GM03348 (cell line): Measurements from ENCODE around the gene GLI3.
A peak's percentile ranks its signal among the peaks of the same experiment; 100 is the strongest.

Experiments
- DNase-seq: peaks from one replicate; pipeline ENCODE4 v3.0.0; 2012; ENCODE audit warnings: low spot score

GLI3 gene

GRCh38 chr7:42236976-42237810 is at the start of gene GLI3:
TSS of gene GLI3 (minus strand) at chr7:42237209. CDS start at chr7:42223253, 13,956 bp downstream.
- DNase-seq = peak; percentile 94

- DNase-seq = no peak
Observed at GRCh38 chr7:42285383-42285824, 48.4 kb upstream of the GLI3 start.

- peak; percentile 21 for DNase-seq
Observed at GRCh38 chr7:42283553-42283952, 46.5 kb upstream of the GLI3 start.

- no peak for DNase-seq
Observed at GRCh38 chr7:42278344-42278743, 41.3 kb upstream of the GLI3 start.

- no peak for DNase-seq
Observed at GRCh38 chr7:42274053-42274452, 37.0 kb upstream of the GLI3 start.

- peak; percentile 56 for DNase-seq
Observed at GRCh38 chr7:42272793-42273665, 36.0 kb upstream of the GLI3 start.

- no peak for DNase-seq
Observed at GRCh38 chr7:42269161-42269560, 32.2 kb upstream of the GLI3 start.

- DNase-seq = no peak
Observed at GRCh38 chr7:42264702-42265101, 27.7 kb upstream of the GLI3 start.

GRCh38 chr7:42263971-42264370 is 27.0 kb upstream of the GLI3 start:
- no peak for DNase-seq

GRCh38 chr7:42262964-42263363 is 26.0 kb upstream of the GLI3 start:
- peak; percentile 25 for DNase-seq

GRCh38 chr7:42254217-42254616 is 17.2 kb upstream of the GLI3 start:
- DNase-seq = peak; percentile 46

- no peak for DNase-seq
Observed at GRCh38 chr7:42253316-42253715, 16.3 kb upstream of the GLI3 start.

GRCh38 chr7:42250411-42250810 is 13.4 kb upstream of the GLI3 start:
- no peak for DNase-seq

GRCh38 chr7:42248579-42248978 is 11.6 kb upstream of the GLI3 start:
- DNase-seq = no peak

- DNase-seq = peak; percentile 77
Observed at GRCh38 chr7:42247301-42247700, 10.3 kb upstream of the GLI3 start.

- peak; percentile 61 for DNase-seq
Observed at GRCh38 chr7:42244828-42245227, 7.8 kb upstream of the GLI3 start.

- no peak for DNase-seq
Observed at GRCh38 chr7:42242381-42242780, 5.4 kb upstream of the GLI3 start.

GRCh38 chr7:42241424-42241823 is 4.4 kb upstream of the GLI3 start:
- DNase-seq = no peak

- no peak for DNase-seq
Observed at GRCh38 chr7:42240416-42240815, 3.4 kb upstream of the GLI3 start.

GRCh38 chr7:42238709-42239366 is 1.8 kb upstream of the GLI3 start:
- peak; percentile 75 for DNase-seq

GRCh38 chr7:42237811-42238541 is 967 bp upstream of the GLI3 start:
- DNase-seq = peak; percentile 81
